A673 (cell line): Measurements from ENCODE around the gene TIFAB. TPM values are rescaled to one million over a fixed set of nuclear protein-coding genes. Genes with fewer than 3 reads are reported as not detected.
"Not testable (repeated sequence)": the region's sequence is repeated elsewhere in the genome, so short reads cannot be mapped to it uniquely, and the experiment has no call there.

Experiments used
- Bru-seq: library from RNA; stranded (reverse); fragments of 400-500 nt; gene quantifications from one replicate; lab custom pipeline; 2021; lab: Mats Ljungman, UMichigan
- BruChase-seq, 2 experiments: library from RNA; stranded (reverse); fragments of 400-500 nt; gene quantifications; one replicate each; lab custom pipeline; 2021; lab: Mats Ljungman, UMichigan
- BruUV-seq: library from RNA; stranded (reverse); fragments of 400-500 nt; replicated peaks from 2 replicates; lab custom pipeline; 2021; lab: Mats Ljungman, UMichigan
- CTCF ChIA-PET: fragments of 300-600 bp; sonication (Branson Sonifier 250); formaldehyde crosslinking; loops from one replicate; lab custom pipeline; 2022; ENCODE audit warnings: antibody characterized with exemption; lab: Charles Lee
- POLR2A ChIA-PET: fragments of 300-600 bp; sonication (Branson Sonifier 250); formaldehyde crosslinking; loops from one replicate; lab custom pipeline; 2022; ENCODE audit warnings: antibody characterized with exemption; ENCODE audit not compliant: low non-redundant PET; lab: Charles Lee
- DNase-seq: peaks from one replicate; pipeline ENCODE4 v3.0.0-alpha.2; 2015; ENCODE audit warnings: low spot score
- H3K27ac ChIP-seq: fragments of 200-600 bp; sonication (generic); 2 replicates; pipeline ENCODE4 v1.5.1; 2016; ENCODE audit warnings: mixed run types, low read depth, mild to moderate bottlenecking, mixed read lengths, antibody characterized with exemption, low read length; ENCODE audit not compliant: poor library complexity, severe bottlenecking
- H3K27me3 ChIP-seq: fragments of 200-600 bp; sonication (generic); replicated peaks from 2 replicates; pipeline ENCODE4 v1.6.1; 2017; ENCODE audit warnings: mixed run types, low read depth, mild to moderate bottlenecking, mixed read lengths, antibody characterized with exemption, low read length; ENCODE audit not compliant: insufficient read depth, poor library complexity
- H3K36me3 ChIP-seq: fragments of 200-600 bp; sonication (generic); 2 replicates; pipeline ENCODE4 v1.6.1; 2016; ENCODE audit warnings: mixed run types, mild to moderate bottlenecking, mixed read lengths, antibody characterized with exemption, low read length; ENCODE audit not compliant: insufficient read depth, poor library complexity, severe bottlenecking
- H3K4me1 ChIP-seq: fragments of 200-600 bp; sonication (generic); 2 replicates; pipeline ENCODE4 v1.6.1; 2017; ENCODE audit warnings: mixed run types, mild to moderate bottlenecking, mixed read lengths, antibody characterized with exemption, low read length; ENCODE audit not compliant: insufficient read depth, poor library complexity, severe bottlenecking
- H3K4me3 ChIP-seq: fragments of 200-600 bp; sonication (generic); 2 replicates; pipeline ENCODE4 v1.5.1; 2016; ENCODE audit warnings: low read depth, mixed run types, mild to moderate bottlenecking, mixed read lengths, low read length; ENCODE audit not compliant: poor library complexity, severe bottlenecking
- H3K9me3 ChIP-seq: fragments of 200-600 bp; sonication (generic); 2 replicates; pipeline ENCODE4 v1.6.1; 2016; ENCODE audit warnings: mixed run types, low read depth, mild to moderate bottlenecking, mixed read lengths, antibody characterized with exemption, low read length; ENCODE audit not compliant: poor library complexity, severe bottlenecking
- CTCF ChIP-seq: fragments of 300-800, 200-600 bp; sonication (generic); conservative IDR thresholded peaks from 2 replicates; pipeline ENCODE4 v1.5.1; 2017; ENCODE audit warnings: low read depth, mild to moderate bottlenecking, antibody characterized with exemption, low read length, moderate library complexity, mixed read lengths
- EZH2 ChIP-seq: fragments of 200-600 bp; sonication (generic); IDR thresholded peaks from 2 replicates; pipeline ENCODE4 v1.6.1; 2017; ENCODE audit warnings: borderline replicate concordance, low read depth, mild to moderate bottlenecking, mixed read lengths, antibody characterized with exemption, low read length; ENCODE audit not compliant: poor library complexity, severe bottlenecking
- intact Hi-C: fragments of 100-400 bp; cut with micrococcal nuclease; formaldehyde crosslinking; loops from one replicate; pipeline ENCODE4 v1.10.0; 2022; ENCODE audit not compliant: unreplicated experiment
- long read RNA-seq: library from polyadenylated mRNA; stranded (forward); transcript quantifications from one replicate; pipeline ENCODE4 v2.0.0, GENCODE V29; 2022
- total RNA-seq: library from RNA; stranded (reverse); gene quantifications from 2 replicates; pipeline ENCODE4 v1.2.3, GENCODE V29; 2021

TIFAB gene, protein sequence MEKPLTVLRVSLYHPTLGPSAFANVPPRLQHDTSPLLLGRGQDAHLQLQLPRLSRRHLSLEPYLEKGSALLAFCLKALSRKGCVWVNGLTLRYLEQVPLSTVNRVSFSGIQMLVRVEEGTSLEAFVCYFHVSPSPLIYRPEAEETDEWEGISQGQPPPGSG
- not detected in 2 replicates for total RNA-seq
- Bru-seq, nascent RNA: not detected
- BruChase-seq, experiment 1, labeled RNA remaining after a 2-hour chase: not detected
- BruChase-seq, experiment 2, labeled RNA remaining after a 6-hour chase: not detected
- long read RNA-seq: 0 reads

- H3K4me1 ChIP-seq: no peaks in the 10 kb centered on the region
- peaks cover 29% of the 10 kb centered on the region for H3K27me3 ChIP-seq
Observed at GRCh38 chr5:135452321-135453030, at the start of gene TIFAB. TSS of gene TIFAB (minus strand) at chr5:135452351. CDS start at chr5:135449939, 2,412 bp downstream.

GRCh38 chr5:135498637-135498995 is 46.5 kb upstream of the TIFAB start:
- no TSS peak for BruUV-seq
- no peak overlapping the region for H3K4me3 ChIP-seq
- no peaks in the 10 kb centered on the region for H3K9me3 ChIP-seq
- no peaks in the 10 kb centered on the region for H3K4me1 ChIP-seq
- H3K27ac ChIP-seq: no peak overlapping the region
- H3K27me3 ChIP-seq: no peaks in the 10 kb centered on the region
- DNase-seq: no peak
- TF ChIP-seq EZH2 (no peak), CTCF (no peak)
- POLR2A ChIA-PET: no interaction called here
- no peaks in the 10 kb centered on the region for H3K36me3 ChIP-seq
- intact Hi-C loops: no loop called here
- CTCF ChIA-PET: no interaction called here

More at GRCh38 chr5:135452321-135453030, at the start of gene TIFAB:
- intact Hi-C loops: no loop called here
- TF ChIP-seq EZH2 (no peak), CTCF (no peak)
- ChIA-PET CTCF (no interaction called here), POLR2A (no interaction called here)
- no peak for DNase-seq
- Histone ChIP-seq H3K27ac (no peak within 1 kb of the TSS), H3K36me3 (no peaks in the 10 kb centered on the region), H3K4me3 (no peak within 1 kb of the TSS), H3K9me3 (no peaks in the 10 kb centered on the region)
- no TSS peak for BruUV-seq

DNA sequence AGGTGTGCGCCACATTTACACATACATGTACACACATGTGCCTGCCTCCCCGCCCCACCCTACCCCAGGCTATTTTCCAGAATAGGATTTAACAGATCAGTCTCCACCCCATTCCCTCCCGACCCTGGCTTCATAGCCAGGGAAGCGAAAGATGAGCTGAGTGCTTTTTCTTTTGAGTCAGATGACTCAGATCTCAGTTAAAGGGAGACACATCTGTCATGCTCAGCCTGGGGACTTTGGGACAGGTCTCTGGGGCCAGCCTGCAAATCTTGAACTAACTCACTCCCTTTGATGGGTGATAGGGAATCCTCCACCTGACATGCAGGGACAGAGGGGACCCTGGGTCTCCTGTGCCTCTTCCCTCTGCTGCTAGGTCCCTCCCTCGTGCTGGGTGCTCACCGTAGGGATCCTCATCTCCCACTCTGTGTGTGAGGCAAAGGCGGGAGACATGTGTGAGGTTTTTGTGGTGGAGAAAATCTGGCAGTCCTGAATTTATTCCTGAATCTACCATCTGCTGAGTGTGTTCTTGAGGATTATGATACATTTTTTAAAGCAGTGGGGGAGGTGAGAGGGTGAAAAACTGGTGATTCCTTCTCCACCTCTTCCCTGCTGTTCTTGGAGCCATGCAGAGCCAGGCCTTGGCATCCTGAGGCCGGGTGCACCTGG is 46.0 kb upstream of the TIFAB start:
- POLR2A ChIA-PET: no interaction called here
- no peaks in the 10 kb centered on the region for H3K9me3 ChIP-seq
- CTCF ChIA-PET: interaction anchor here (0.6 kb wide), 1 partner anchor 55 kb away, joined by 3 read pairs; no protein-coding TSS in a partner anchor
- BruUV-seq: no TSS peak
- H3K36me3 ChIP-seq: no peaks in the 10 kb centered on the region
- H3K27ac ChIP-seq: no peak overlapping the region
- intact Hi-C loops: no loop called here
- TF ChIP-seq CTCF (no peak), EZH2 (no peak)
- H3K27me3 ChIP-seq: no peaks in the 10 kb centered on the region
- no peak overlapping the region for H3K4me3 ChIP-seq
- DNase-seq: no peak
- H3K4me1 ChIP-seq: no peaks in the 10 kb centered on the region

GRCh38 chr5:135495531-135495930 is 43.4 kb upstream of the TIFAB start:
- H3K4me3 ChIP-seq, H3K4me1 ChIP-seq, intact Hi-C loops, POLR2A ChIA-PET, CTCF ChIA-PET, H3K36me3 ChIP-seq, H3K27ac ChIP-seq, H3K9me3 ChIP-seq, DNase-seq, BruUV-seq: not testable (repeated sequence)
- peaks cover 17% of the 10 kb centered on the region for H3K27me3 ChIP-seq
